ENCODE data around the gene SCAANT1.

Gene SCAANT1

GRCh38 chr3:63911873-63912767, at the start of gene SCAANT1:
SCAANT1 (minus strand) TSS chr3:63912383.
- peak; percentile 96 for DNase-seq (ENCODE audit: low read depth)
- no peaks in the 10 kb centered on the region for H3K27me3 ChIP-seq (replicated peaks; ENCODE audit: control insufficient read depth, insufficient read depth, low read length)
- H3K9ac ChIP-seq (ENCODE audit: low read length) = peak within 1 kb of the TSS; percentile 89

GRCh38 chr3:63961891-63962290, 49.7 kb upstream of the SCAANT1 start:
- H3K36me3 ChIP-seq (ENCODE audit: control insufficient read depth, insufficient read depth, low read length, severe bottlenecking) = no peaks in the 10 kb centered on the region
- H3K27me3 ChIP-seq (replicated peaks; ENCODE audit: control insufficient read depth, insufficient read depth, low read length) = no peaks in the 10 kb centered on the region
- no peak overlapping the region for H3K4me3 ChIP-seq (ENCODE audit: low read length)
- no peak overlapping the region for H3K9ac ChIP-seq (ENCODE audit: low read length)
- peaks cover 32% of the 10 kb centered on the region for H3K4me1 ChIP-seq (ENCODE audit: control insufficient read depth, insufficient read depth, low read length)
- DNase-seq (ENCODE audit: low read depth) = peak; percentile 70
- no peaks in the 10 kb centered on the region for H3K9me3 ChIP-seq (ENCODE audit: control insufficient read depth, low read length)

More at GRCh38 chr3:63911873-63912767, at the start of gene SCAANT1:
- peak within 1 kb of the TSS; percentile 90 for H3K4me3 ChIP-seq (ENCODE audit: low read length)
- H3K4me1 ChIP-seq (ENCODE audit: control insufficient read depth, insufficient read depth, low read length) = peaks cover 42% of the 10 kb centered on the region
- H3K36me3 ChIP-seq (ENCODE audit: control insufficient read depth, insufficient read depth, low read length, severe bottlenecking) = peaks cover 17% of the 10 kb centered on the region
- no peaks in the 10 kb centered on the region for H3K9me3 ChIP-seq (ENCODE audit: control insufficient read depth, low read length)

GRCh38 chr3:63960048-63960711, 48.0 kb upstream of the SCAANT1 start:
- Histone ChIP-seq H3K4me3 (ENCODE audit: low read length) (peak overlapping the region; percentile 74), H3K9ac (ENCODE audit: low read length) (peak overlapping the region; percentile 46), H3K4me1 (ENCODE audit: control insufficient read depth, insufficient read depth, low read length) (peaks cover 29% of the 10 kb centered on the region), H3K36me3 (ENCODE audit: control insufficient read depth, insufficient read depth, low read length, severe bottlenecking) (peaks cover 8% of the 10 kb centered on the region), H3K27me3 (replicated peaks; ENCODE audit: control insufficient read depth, insufficient read depth, low read length) (no peaks in the 10 kb centered on the region), H3K9me3 (ENCODE audit: control insufficient read depth, low read length) (no peaks in the 10 kb centered on the region)
- DNase-seq (ENCODE audit: low read depth) = peak; percentile 83

DNA sequence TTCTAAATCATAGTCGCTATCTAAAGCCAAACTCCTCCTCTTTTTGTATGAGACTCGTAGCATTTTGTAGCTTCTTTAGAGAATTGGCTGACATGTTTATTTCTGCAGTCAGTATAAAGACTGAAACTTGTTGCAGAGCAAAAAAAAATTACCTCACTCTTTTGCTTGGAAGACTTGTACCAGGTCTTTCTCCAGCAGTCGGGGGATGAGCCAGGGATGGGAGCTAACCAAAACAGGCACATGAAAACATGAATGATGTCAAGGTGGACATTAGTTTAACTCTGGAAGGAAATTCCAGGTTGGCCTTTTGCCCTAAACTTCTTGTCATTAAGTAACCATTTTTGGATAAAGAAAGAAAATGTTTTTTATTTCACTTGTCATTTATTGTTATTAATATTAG, 47.0 kb upstream of the SCAANT1 start:
- no peak overlapping the region for H3K9ac ChIP-seq (ENCODE audit: low read length)
- DNase-seq (ENCODE audit: low read depth) = no peak
- no peaks in the 10 kb centered on the region for H3K27me3 ChIP-seq (replicated peaks; ENCODE audit: control insufficient read depth, insufficient read depth, low read length)
- H3K9me3 ChIP-seq (ENCODE audit: control insufficient read depth, low read length) = no peaks in the 10 kb centered on the region
- no peak overlapping the region for H3K4me3 ChIP-seq (ENCODE audit: low read length)
- peaks cover 19% of the 10 kb centered on the region for H3K4me1 ChIP-seq (ENCODE audit: control insufficient read depth, insufficient read depth, low read length)
- H3K36me3 ChIP-seq (ENCODE audit: control insufficient read depth, insufficient read depth, low read length, severe bottlenecking) = peaks cover 14% of the 10 kb centered on the region

DNA sequence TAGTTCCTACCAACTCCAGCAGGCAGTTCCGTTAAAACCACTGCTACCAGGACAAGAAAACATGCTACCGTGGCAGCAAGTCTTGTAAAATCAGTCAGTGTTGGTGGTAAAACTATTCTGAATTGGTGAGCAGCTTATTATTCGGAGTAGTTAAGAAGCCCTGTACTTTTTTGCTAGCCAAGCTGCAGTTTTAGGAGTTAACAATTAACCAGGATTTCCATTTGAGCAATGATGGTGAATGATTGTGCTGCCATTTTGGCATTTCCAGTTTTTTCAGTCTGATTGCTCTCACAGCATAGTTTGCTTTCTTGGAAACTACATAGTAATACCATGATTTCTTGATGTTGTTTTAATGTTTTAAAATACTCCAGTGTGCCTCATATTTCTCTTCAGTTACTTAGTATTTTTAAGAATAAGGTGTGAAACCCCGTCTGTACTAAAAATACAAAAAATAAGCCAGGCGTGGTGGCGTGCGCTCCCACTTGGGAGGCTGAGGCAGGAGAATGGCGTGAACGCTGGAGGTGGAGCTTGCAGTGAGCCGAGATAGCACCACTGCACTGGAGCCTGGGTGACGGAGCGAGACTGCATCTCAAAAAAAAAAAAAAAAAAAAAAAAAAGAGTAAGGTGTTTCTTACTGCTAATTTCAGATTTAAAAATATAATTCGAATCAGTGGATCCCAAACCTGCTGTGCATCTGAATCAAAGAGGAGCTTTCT, 43.8 kb upstream of the SCAANT1 start:
- no peak for DNase-seq (ENCODE audit: low read depth)
- H3K4me3 ChIP-seq (ENCODE audit: low read length) = no peak overlapping the region
- H3K9ac ChIP-seq (ENCODE audit: low read length) = no peak overlapping the region
- peaks cover 29% of the 10 kb centered on the region for H3K4me1 ChIP-seq (ENCODE audit: control insufficient read depth, insufficient read depth, low read length)
- H3K36me3 ChIP-seq (ENCODE audit: control insufficient read depth, insufficient read depth, low read length, severe bottlenecking) = peaks cover 25% of the 10 kb centered on the region
- no peaks in the 10 kb centered on the region for H3K9me3 ChIP-seq (ENCODE audit: control insufficient read depth, low read length)
- H3K27me3 ChIP-seq (replicated peaks; ENCODE audit: control insufficient read depth, insufficient read depth, low read length) = no peaks in the 10 kb centered on the region

DNA sequence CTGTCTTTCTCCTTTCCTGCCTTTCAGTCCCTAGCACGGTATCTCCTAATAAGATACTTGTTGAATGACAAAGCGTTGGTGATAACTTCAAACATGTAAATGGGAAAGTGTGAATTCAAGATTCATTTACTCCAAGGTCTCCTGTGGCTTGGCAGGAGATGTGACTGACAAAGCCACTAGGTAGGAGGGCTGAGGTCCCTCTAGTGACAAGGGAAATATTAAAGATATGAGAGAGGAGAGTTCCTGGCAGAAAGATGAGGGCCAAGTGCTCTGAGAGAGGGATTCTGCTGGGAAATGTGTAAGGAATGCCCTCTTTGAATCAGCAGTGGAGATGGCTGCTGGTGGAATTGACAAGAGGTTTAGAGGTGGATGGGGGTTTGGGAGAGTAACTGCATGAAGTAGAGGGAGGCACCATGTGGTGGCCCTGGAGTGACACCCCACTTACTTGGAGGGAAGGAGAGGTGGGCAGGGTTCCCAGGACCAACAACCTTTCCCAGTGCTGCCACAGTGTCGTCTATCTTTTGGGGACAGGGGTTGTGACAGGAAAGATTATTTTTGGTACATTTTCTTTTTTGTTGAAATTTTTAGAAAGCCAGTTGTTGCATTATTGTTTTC, 43.0 kb upstream of the SCAANT1 start:
- H3K4me1 ChIP-seq (ENCODE audit: control insufficient read depth, insufficient read depth, low read length) = peaks cover 32% of the 10 kb centered on the region
- no peak for DNase-seq (ENCODE audit: low read depth)

DNA sequence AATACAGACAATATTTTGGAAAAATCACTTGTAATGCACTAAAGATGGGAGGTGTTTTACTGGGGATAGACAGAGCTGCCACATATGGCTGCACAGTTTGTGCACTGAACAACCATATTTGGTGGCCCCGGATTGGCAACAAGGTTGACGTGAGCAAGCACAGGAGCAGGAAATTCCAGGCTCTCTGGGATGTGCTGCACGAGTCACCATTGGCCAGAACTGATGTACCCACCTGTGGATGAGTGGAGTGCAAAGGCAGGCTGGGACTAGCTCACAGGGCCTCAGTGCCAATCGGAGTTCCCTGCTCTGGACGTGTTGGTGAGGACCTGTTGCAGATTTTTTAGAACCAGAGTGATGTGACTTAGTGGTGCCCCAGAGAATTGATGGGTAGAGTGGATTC, 42.0 kb upstream of the SCAANT1 start:
- H3K36me3 ChIP-seq (ENCODE audit: control insufficient read depth, insufficient read depth, low read length, severe bottlenecking) = peaks cover 25% of the 10 kb centered on the region
- H3K4me3 ChIP-seq (ENCODE audit: low read length) = no peak overlapping the region
- no peak overlapping the region for H3K9ac ChIP-seq (ENCODE audit: low read length)
- no peak for DNase-seq (ENCODE audit: low read depth)
- H3K9me3 ChIP-seq (ENCODE audit: control insufficient read depth, low read length) = no peaks in the 10 kb centered on the region
- no peaks in the 10 kb centered on the region for H3K27me3 ChIP-seq (replicated peaks; ENCODE audit: control insufficient read depth, insufficient read depth, low read length)
- peaks cover 28% of the 10 kb centered on the region for H3K4me1 ChIP-seq (ENCODE audit: control insufficient read depth, insufficient read depth, low read length)

More for the DNA sequence above, 43.0 kb upstream of the SCAANT1 start:
- H3K27me3 ChIP-seq (replicated peaks; ENCODE audit: control insufficient read depth, insufficient read depth, low read length) = no peaks in the 10 kb centered on the region
- no peak overlapping the region for H3K9ac ChIP-seq (ENCODE audit: low read length)
- H3K9me3 ChIP-seq (ENCODE audit: control insufficient read depth, low read length) = no peaks in the 10 kb centered on the region
- no peak overlapping the region for H3K4me3 ChIP-seq (ENCODE audit: low read length)
- peaks cover 25% of the 10 kb centered on the region for H3K36me3 ChIP-seq (ENCODE audit: control insufficient read depth, insufficient read depth, low read length, severe bottlenecking)

GRCh38 chr3:63952248-63952594, 40.0 kb upstream of the SCAANT1 start:
- Histone ChIP-seq H3K9me3 (ENCODE audit: control insufficient read depth, low read length) (no peaks in the 10 kb centered on the region), H3K4me3 (ENCODE audit: low read length) (no peak overlapping the region), H3K4me1 (ENCODE audit: control insufficient read depth, insufficient read depth, low read length) (peaks cover 31% of the 10 kb centered on the region), H3K9ac (ENCODE audit: low read length) (no peak overlapping the region), H3K36me3 (ENCODE audit: control insufficient read depth, insufficient read depth, low read length, severe bottlenecking) (peaks cover 25% of the 10 kb centered on the region), H3K27me3 (replicated peaks; ENCODE audit: control insufficient read depth, insufficient read depth, low read length) (no peaks in the 10 kb centered on the region)
- no peak for DNase-seq (ENCODE audit: low read depth)

DNA sequence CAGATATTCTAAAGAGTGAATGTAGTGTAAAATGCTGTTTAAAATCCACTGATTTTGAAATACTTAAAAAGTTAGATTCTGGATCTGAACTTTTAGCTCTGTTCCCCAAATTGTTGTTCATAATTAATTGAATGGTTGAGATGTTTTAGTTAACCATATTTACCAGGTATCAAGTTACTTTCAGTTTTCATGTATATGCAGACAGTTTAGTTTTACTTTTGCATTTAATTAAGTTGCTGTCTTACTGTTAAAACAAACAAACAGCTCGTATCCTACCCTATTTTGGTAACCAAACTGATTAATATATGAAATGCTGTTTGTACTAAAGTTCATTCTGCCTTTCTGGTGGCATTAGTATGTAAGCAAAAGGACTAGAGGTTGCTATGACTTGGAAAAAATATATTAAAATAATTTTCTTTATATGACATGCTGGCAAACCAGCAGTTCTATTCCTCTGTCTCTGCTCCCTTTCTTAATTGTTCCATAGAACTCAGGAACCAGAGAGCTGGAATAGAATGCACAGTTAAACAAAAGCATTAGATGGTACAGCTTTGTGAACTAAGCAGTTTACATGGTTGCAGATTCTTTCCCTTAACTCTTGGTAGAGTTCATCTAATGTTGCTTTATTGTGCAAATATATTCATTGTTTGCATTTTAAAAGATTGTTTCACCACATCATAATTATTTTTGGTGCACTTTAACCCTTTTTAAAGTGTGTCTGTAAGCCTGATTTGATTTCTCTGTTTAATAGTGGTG, 39.5 kb upstream of the SCAANT1 start:
- H3K27me3 ChIP-seq (replicated peaks; ENCODE audit: control insufficient read depth, insufficient read depth, low read length) = no peaks in the 10 kb centered on the region
- H3K9ac ChIP-seq (ENCODE audit: low read length) = peak overlapping the region; percentile 3
- no peak overlapping the region for H3K4me3 ChIP-seq (ENCODE audit: low read length)
- H3K4me1 ChIP-seq (ENCODE audit: control insufficient read depth, insufficient read depth, low read length) = peaks cover 31% of the 10 kb centered on the region
- no peaks in the 10 kb centered on the region for H3K9me3 ChIP-seq (ENCODE audit: control insufficient read depth, low read length)
- peak; percentile 38 for DNase-seq (ENCODE audit: low read depth)
- peaks cover 25% of the 10 kb centered on the region for H3K36me3 ChIP-seq (ENCODE audit: control insufficient read depth, insufficient read depth, low read length, severe bottlenecking)

- peaks cover 20% of the 10 kb centered on the region for H3K36me3 ChIP-seq (ENCODE audit: control insufficient read depth, insufficient read depth, low read length, severe bottlenecking)
- H3K9me3 ChIP-seq (ENCODE audit: control insufficient read depth, low read length) = no peaks in the 10 kb centered on the region
- peaks cover 31% of the 10 kb centered on the region for H3K4me1 ChIP-seq (ENCODE audit: control insufficient read depth, insufficient read depth, low read length)
- no peak for DNase-seq (ENCODE audit: low read depth)
- H3K27me3 ChIP-seq (replicated peaks; ENCODE audit: control insufficient read depth, insufficient read depth, low read length) = no peaks in the 10 kb centered on the region
- H3K9ac ChIP-seq (ENCODE audit: low read length) = no peak overlapping the region
- H3K4me3 ChIP-seq (ENCODE audit: low read length) = no peak overlapping the region
These were observed 38.5 kb upstream of the SCAANT1 start for GRCh38 chr3:63950698-63951097.
